CD4-positive, alpha-beta T cell (primary cell): ENCODE results near the gene DGKB. TPM values are rescaled to one million over a fixed set of nuclear protein-coding genes. Genes with fewer than 3 reads are reported as not detected.

Source experiments
- ATAC-seq: fragments of 200-7000 bp; cut with Tn5 transposase; one replicate; pipeline ENCODE4 v1.10.0; 2022; ENCODE audit warnings: mild to moderate bottlenecking; ENCODE audit not compliant: poor library complexity
- CTCF ChIA-PET: fragments of 350-600 bp; sonication (Branson Sonifier 250); formaldehyde crosslinking; loops from one replicate; lab custom pipeline; 2021; ENCODE audit warnings: antibody characterized with exemption, inconsistent platforms; lab: Charles Lee
- POLR2A ChIA-PET: fragments of 350-600 bp; sonication (Branson Sonifier 250); formaldehyde crosslinking; loops from one replicate; lab custom pipeline; 2021; ENCODE audit warnings: antibody characterized with exemption, inconsistent platforms; lab: Charles Lee
- DNase-seq, 14 experiments: peaks; one replicate each; pipeline ENCODE4 v3.0.0-alpha.2; 2013 to 2020; ENCODE audit warnings: mixed read lengths in 2 of 14
- H3K27ac ChIP-seq, 2 donors: one replicate each; pipeline versions ENCODE4 v1.5.1 to v1.7.0; 2013; ENCODE audit warnings: low read length in 2 of 2, low read depth in 1 of 2, mild to moderate bottlenecking in 1 of 2
- H3K27me3 ChIP-seq, 2 experiments: 1 replicate in 1 of 2; 2 replicates in 1 of 2; pipeline versions ENCODE4 v1.6.1 to v1.7.0; 2013; ENCODE audit warnings: low read length in 2 of 2, control low read depth in 1 of 2, mild to moderate bottlenecking in 1 of 2, moderate library complexity in 1 of 2; ENCODE audit not compliant: insufficient read depth in 2 of 2, control insufficient read depth in 1 of 2
- H3K36me3 ChIP-seq: one replicate; pipeline ENCODE4 v1.6.1; 2013; ENCODE audit warnings: low read length, control low read depth; ENCODE audit not compliant: insufficient read depth
- H3K4me1 ChIP-seq: one replicate; pipeline ENCODE4 v1.6.1; 2013; ENCODE audit warnings: low read length, control low read depth; ENCODE audit not compliant: insufficient read depth
- H3K4me3 ChIP-seq: one replicate; pipeline ENCODE4 v1.5.1; 2013; ENCODE audit warnings: mild to moderate bottlenecking, low read length, moderate library complexity
- H3K9me3 ChIP-seq, 2 experiments: 1 replicate in 1 of 2; 2 replicates in 1 of 2; pipeline versions ENCODE4 v1.6.1 to v1.7.0; 2013; ENCODE audit warnings: low read length in 2 of 2, mild to moderate bottlenecking in 2 of 2, control low read depth in 1 of 2, moderate library complexity in 1 of 2; ENCODE audit not compliant: control insufficient read depth in 1 of 2, insufficient read depth in 1 of 2
- H3K27ac Mint-ChIP-seq: one replicate; pipeline ENCODE4 v1.8.0; 2020; ENCODE audit warnings: mixed read lengths
- H3K27me3 Mint-ChIP-seq: one replicate; pipeline ENCODE4 v1.8.0; 2021; ENCODE audit warnings: mixed read lengths
- H3K36me3 Mint-ChIP-seq: one replicate; pipeline ENCODE4 v1.8.0; 2021; ENCODE audit warnings: low read depth, mixed read lengths
- H3K4me1 Mint-ChIP-seq: one replicate; pipeline ENCODE4 v1.8.0; 2021; ENCODE audit warnings: low read depth, mixed read lengths
- H3K4me3 Mint-ChIP-seq: one replicate; pipeline ENCODE4 v1.8.0; 2020; ENCODE audit warnings: mild to moderate bottlenecking, mixed read lengths
- H3K9me3 Mint-ChIP-seq: one replicate; pipeline ENCODE4 v1.8.0; 2020; ENCODE audit warnings: mixed read lengths
- CTCF ChIP-seq: fragments of 200-600 bp; IDR thresholded peaks from one replicate; pipeline ENCODE4 v1.8.0; 2022; ENCODE audit warnings: antibody characterized with exemption, mild to moderate bottlenecking
- intact Hi-C, 2 experiments: fragments of 100-400 bp; cut with DNase I in 1 of 2; cut with micrococcal nuclease in 1 of 2; formaldehyde crosslinking; loops; one replicate each; pipeline versions ENCODE4 v1.15.1 to v1.9.0; 2023 to 2025; cut with DNase I, micrococcal nuclease
- total RNA-seq, 174 experiments: library from RNA in 2 of 174; stranded (reverse) in 2 of 174; gene quantifications; one replicate each; pipeline ENCODE4 v1.2.3 and lab custom pipeline; 2021 to 2026

Gene DGKB
- total RNA-seq, 2 experiments from 2014 or later, result not detected

GRCh38 chr7:14148974-14149373, 753.6 kb downstream of the DGKB start:
- TF ChIP-seq CTCF, result no peak
- Histone ChIP-seq H3K4me1 (no peaks in the 10 kb centered on the region), H3K4me3 (no peak overlapping the region), H3K36me3 (no peaks in the 10 kb centered on the region), H3K9me3 (no peaks in the 10 kb centered on the region), H3K27ac (no peak overlapping the region), H3K27me3 (no peaks in the 10 kb centered on the region)
- no peaks in the 10 kb centered on the region for H3K9me3 Mint-ChIP-seq
- ATAC-seq, result no peak
- intact Hi-C loops, result no loop called here
- no peak for DNase-seq
- H3K4me3 Mint-ChIP-seq, result no peak overlapping the region
- ChIA-PET CTCF (no interaction called here), POLR2A (no interaction called here)
- H3K4me1 Mint-ChIP-seq, result no peaks in the 10 kb centered on the region
- no peaks in the 10 kb centered on the region for H3K36me3 Mint-ChIP-seq
- no peak overlapping the region for H3K27ac Mint-ChIP-seq
- H3K27me3 Mint-ChIP-seq, result no peaks in the 10 kb centered on the region

- intact Hi-C loops, result no loop called here
- no peaks in the 10 kb centered on the region for H3K4me1 Mint-ChIP-seq
- Histone ChIP-seq H3K4me3 (no peak overlapping the region), H3K27me3 (no peaks in the 10 kb centered on the region), H3K4me1 (no peaks in the 10 kb centered on the region), H3K27ac (no peak overlapping the region), H3K9me3 (no peaks in the 10 kb centered on the region), H3K36me3 (no peaks in the 10 kb centered on the region)
- no peaks in the 10 kb centered on the region for H3K27me3 Mint-ChIP-seq
- H3K9me3 Mint-ChIP-seq, result no peaks in the 10 kb centered on the region
- DNase-seq, result no peak
- ATAC-seq, result no peak
- no peak overlapping the region for H3K27ac Mint-ChIP-seq
- ChIA-PET POLR2A (no interaction called here), CTCF (no interaction called here)
- H3K36me3 Mint-ChIP-seq, result no peaks in the 10 kb centered on the region
- TF ChIP-seq CTCF, result no peak
- H3K4me3 Mint-ChIP-seq, result no peak overlapping the region
Observed at GRCh38 chr7:14147532-14147931, 755.0 kb downstream of the DGKB start.

DNA sequence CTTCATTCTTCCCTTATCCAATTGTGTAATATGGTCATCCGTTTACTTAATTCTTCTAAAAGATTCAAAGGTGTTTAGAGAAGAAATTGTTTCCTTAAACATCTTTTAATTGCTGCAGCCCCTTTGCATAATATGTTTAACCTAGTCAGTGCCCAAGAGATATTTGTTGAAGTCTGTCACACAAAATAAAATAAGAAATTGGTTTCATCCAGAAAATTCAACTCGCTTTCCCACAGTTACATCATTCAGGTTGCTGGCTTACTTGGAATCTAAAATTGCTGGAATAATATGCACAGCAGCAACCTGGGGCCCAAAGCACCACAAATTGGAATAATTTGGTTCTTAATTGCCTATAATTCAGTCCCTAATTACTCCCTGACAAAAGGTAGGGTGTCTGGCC, 758.0 kb downstream of the DGKB start:
- Histone ChIP-seq H3K9me3 (peaks cover 0 to 5% of the 10 kb centered on the region in 2 experiments), H3K27ac (no peak overlapping the region), H3K4me3 (no peak overlapping the region), H3K27me3 (no peaks in the 10 kb centered on the region), H3K4me1 (no peaks in the 10 kb centered on the region), H3K36me3 (no peaks in the 10 kb centered on the region)
- ATAC-seq, result no peak
- TF ChIP-seq CTCF, result no peak
- Mint-ChIP-seq H3K9me3 (peaks cover 6% of the 10 kb centered on the region), H3K36me3 (no peaks in the 10 kb centered on the region), H3K27ac (no peak overlapping the region), H3K27me3 (no peaks in the 10 kb centered on the region), H3K4me1 (no peaks in the 10 kb centered on the region), H3K4me3 (no peak overlapping the region)
- ChIA-PET CTCF (no interaction called here), POLR2A (no interaction called here)
- intact Hi-C loops, result no loop called here
- no peak for DNase-seq
